Sigmoid colon (tissue), 7 donors: Measurements from ENCODE around the gene PTPRU. TPM values are rescaled to one million over a fixed set of nuclear protein-coding genes. Genes with fewer than 3 reads are reported as not detected.

ENCODE experiments used
- DNase-seq: peaks from one replicate; pipeline ENCODE4 v3.0.0-alpha.2; 2019
- H3K27ac ChIP-seq, 4 donors: fragments of 200-600 bp; sonication (generic); one replicate each; pipeline ENCODE4 v1.5.1; 2016 to 2019; ENCODE audit warnings: mild to moderate bottlenecking in 1 of 4
- H3K27me3 ChIP-seq, 3 donors: fragments of 200-600 bp; sonication (generic); one replicate each; pipeline ENCODE4 v1.5.1; 2019; ENCODE audit warnings: mild to moderate bottlenecking in 1 of 3
- H3K36me3 ChIP-seq, 4 donors: fragments of 200-600 bp; sonication (generic); one replicate each; pipeline ENCODE4 v1.5.1; 2016 to 2019
- H3K4me1 ChIP-seq, 4 donors: fragments of 200-600 bp; sonication (generic); one replicate each; pipeline ENCODE4 v1.5.1; 2017 to 2019
- H3K4me3 ChIP-seq, 4 donors: fragments of 200-600 bp; sonication (generic); one replicate each; pipeline ENCODE4 v1.5.1; 2017 to 2019; ENCODE audit warnings: mild to moderate bottlenecking in 2 of 4, moderate library complexity in 1 of 4
- H3K9me3 ChIP-seq, 4 donors: fragments of 200-600 bp in 3 of 4; sonication (generic) in 3 of 4; one replicate each; pipeline versions ENCODE4 v1.5.1 to v1.6.1; 2013 to 2019
- EP300 ChIP-seq, 4 donors: sonication (generic); formaldehyde crosslinking; IDR thresholded peaks; one replicate each; pipeline ENCODE4 v1.6.1; 2017; ENCODE audit warnings: antibody characterized with exemption in 4 of 4
- POLR2A ChIP-seq, 2 donors: fragments of 450-650 bp; IDR thresholded peaks; one replicate each; pipeline ENCODE4 v1.6.1; 2016; ENCODE audit warnings: antibody characterized with exemption in 2 of 2, mild to moderate bottlenecking in 2 of 2, moderate library complexity in 2 of 2
- POLR2AphosphoS5 ChIP-seq, 4 donors: sonication (generic); formaldehyde crosslinking; IDR thresholded peaks; one replicate each; pipeline ENCODE4 v1.6.1; 2017; ENCODE audit warnings: antibody characterized with exemption in 4 of 4
- WGBS, 2 donors: extraction: QIAGEN DNeasy Blood & Tissue Kit; methylation state at CpG; one replicate each; pipeline ENCODE4 v1.1.7; 2013; 5-methylcytosine and 5-hydroxymethylcytosine counted together
- intact Hi-C: fragments of 100-400 bp; cut with DNase I; formaldehyde crosslinking; loops from one replicate; pipeline ENCODE4 v1.15.1; 2023
- polyA plus RNA-seq, 3 donors: library from polyadenylated mRNA; stranded (reverse); fragments of 200-250 nt; gene quantifications; one replicate each; pipeline ENCODE4 v1.2.3, GENCODE V29; 2013
- total RNA-seq, 4 donors: library from RNA; depleted of rRNA; stranded (reverse); fragments of >200 nt; gene quantifications; one replicate each; pipeline ENCODE4 v1.1.0, GENCODE V29; 2016
- TF ChIP-seq, protein P1 (sequence below), 4 experiments: fragments of 450-650 bp in 3 of 4; fragments of 200-600 bp in 1 of 4; IDR thresholded peaks; one replicate each; pipeline ENCODE4 v1.5.1; 2016 to 2019; ENCODE audit warnings: antibody characterized with exemption in 4 of 4, mild to moderate bottlenecking in 3 of 4, moderate library complexity in 2 of 4
- donor health status: healthy with polysubstance abuse.
- donor health status: Bipolar disorder and iron deficiency.
- donor health status: healthy.

The PTPRU gene
- total and polyA plus RNA-seq, 7 donors = 0.92 to 35.7 (median 8.2) TPM

DNA sequence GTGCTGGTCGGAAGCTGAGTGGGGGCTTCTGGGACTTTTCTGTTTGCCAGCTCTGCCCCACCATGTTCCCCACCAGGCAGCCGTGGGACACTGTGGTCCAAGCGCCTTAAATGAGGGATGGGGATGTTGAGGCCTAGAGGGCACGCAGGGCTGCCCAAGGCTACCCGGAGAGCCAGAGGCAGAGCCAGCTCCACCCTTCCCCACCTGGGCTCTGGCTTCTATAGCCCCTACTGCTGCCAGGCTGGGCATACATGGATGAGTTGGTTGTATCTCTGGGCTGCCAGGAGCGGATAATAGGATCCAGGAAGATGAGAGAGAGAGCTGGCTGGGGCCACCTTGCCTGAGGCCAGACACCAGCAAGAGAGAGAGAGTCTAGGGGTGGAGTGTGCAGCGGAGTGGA lies 49.4 kb downstream of the PTPRU start:
- Histone ChIP-seq H3K27me3 (no peaks in the 10 kb centered on the region), H3K27ac (no peak overlapping the region), H3K4me3 (no peak overlapping the region), H3K9me3 (no peaks in the 10 kb centered on the region), H3K4me1 (peaks cover 0 to 22% (median 12%) of the 10 kb centered on the region in 4 donors), H3K36me3 (no peaks in the 10 kb centered on the region)
- TF ChIP-seq POLR2AphosphoS5 (IDR thresholded peaks at IDR 0.05) = no peak
- TF ChIP-seq, protein P1, sequence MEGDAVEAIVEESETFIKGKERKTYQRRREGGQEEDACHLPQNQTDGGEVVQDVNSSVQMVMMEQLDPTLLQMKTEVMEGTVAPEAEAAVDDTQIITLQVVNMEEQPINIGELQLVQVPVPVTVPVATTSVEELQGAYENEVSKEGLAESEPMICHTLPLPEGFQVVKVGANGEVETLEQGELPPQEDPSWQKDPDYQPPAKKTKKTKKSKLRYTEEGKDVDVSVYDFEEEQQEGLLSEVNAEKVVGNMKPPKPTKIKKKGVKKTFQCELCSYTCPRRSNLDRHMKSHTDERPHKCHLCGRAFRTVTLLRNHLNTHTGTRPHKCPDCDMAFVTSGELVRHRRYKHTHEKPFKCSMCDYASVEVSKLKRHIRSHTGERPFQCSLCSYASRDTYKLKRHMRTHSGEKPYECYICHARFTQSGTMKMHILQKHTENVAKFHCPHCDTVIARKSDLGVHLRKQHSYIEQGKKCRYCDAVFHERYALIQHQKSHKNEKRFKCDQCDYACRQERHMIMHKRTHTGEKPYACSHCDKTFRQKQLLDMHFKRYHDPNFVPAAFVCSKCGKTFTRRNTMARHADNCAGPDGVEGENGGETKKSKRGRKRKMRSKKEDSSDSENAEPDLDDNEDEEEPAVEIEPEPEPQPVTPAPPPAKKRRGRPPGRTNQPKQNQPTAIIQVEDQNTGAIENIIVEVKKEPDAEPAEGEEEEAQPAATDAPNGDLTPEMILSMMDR (IDR thresholded peaks at IDR 0.05) = no peak
- TF ChIP-seq POLR2A (IDR thresholded peaks at IDR 0.05) = no peak
- no peak for TF ChIP-seq EP300 (IDR thresholded peaks at IDR 0.05)
- intact Hi-C loops = no loop called here
- WGBS, 2 donors = 93 to 96% methylated on average over 7 of the region's 7 CpGs
- DNase-seq = peak; percentile 30

DNA sequence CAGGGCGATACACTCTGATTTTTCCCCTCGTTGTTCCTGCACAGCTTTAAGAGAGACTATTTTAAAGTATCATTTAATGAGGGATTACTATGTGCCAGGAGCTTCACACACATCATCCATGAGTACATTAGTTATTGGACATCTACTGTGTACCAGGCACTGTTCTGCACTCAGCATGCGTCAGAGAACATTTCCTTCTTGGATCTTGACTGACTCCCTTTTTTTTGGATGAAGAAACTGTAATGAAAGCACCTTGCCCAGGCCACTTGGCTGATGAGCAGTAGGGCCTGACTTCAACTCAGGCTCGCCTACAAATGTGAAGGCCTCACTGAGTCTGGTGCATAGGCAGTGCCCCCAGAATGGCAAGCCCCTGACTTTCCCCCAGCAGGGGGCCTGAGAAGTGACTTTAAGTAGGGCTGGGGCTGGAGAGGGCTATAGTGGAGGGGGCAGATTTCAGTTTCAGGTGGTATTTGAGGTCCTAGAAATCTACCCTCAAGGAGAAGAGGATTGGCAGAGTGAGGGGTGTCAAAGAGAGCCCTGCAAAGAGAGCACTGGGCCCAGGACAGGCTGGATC lies 50.0 kb downstream of the PTPRU start:
- TF ChIP-seq POLR2A (IDR thresholded peaks at IDR 0.05) = no peak
- TF ChIP-seq POLR2AphosphoS5 (IDR thresholded peaks at IDR 0.05) = no peak
- TF ChIP-seq EP300 (IDR thresholded peaks at IDR 0.05) = no peak
- TF ChIP-seq, protein P1 (IDR thresholded peaks at IDR 0.05) = no peak
- DNase-seq = peak; percentile 24
- Histone ChIP-seq H3K4me1 (peaks cover 0 to 26% (median 17%) of the 10 kb centered on the region in 4 donors), H3K27me3 (no peaks in the 10 kb centered on the region), H3K36me3 (no peaks in the 10 kb centered on the region), H3K27ac (no peak overlapping the region), H3K9me3 (no peaks in the 10 kb centered on the region), H3K4me3 (no peak overlapping the region)
- intact Hi-C loops = no loop called here
- WGBS, 2 donors = 92 to 94% methylated on average over 4 of the region's 4 CpGs

- no peak for TF ChIP-seq POLR2AphosphoS5 (IDR thresholded peaks at IDR 0.05)
- no peak for TF ChIP-seq POLR2A (IDR thresholded peaks at IDR 0.05)
- no peaks in the 10 kb centered on the region for H3K27me3 ChIP-seq
- no peaks in the 10 kb centered on the region for H3K36me3 ChIP-seq
- H3K9me3 ChIP-seq = no peaks in the 10 kb centered on the region
- 91 to 92% methylated on average over 11 of the region's 11 CpGs for WGBS, 2 donors
- no peak overlapping the region for H3K27ac ChIP-seq
- H3K4me3 ChIP-seq = no peak overlapping the region
- intact Hi-C loops = no loop called here
- peak; percentile 38 for DNase-seq
- peaks cover 0 to 23% (median 16%) of the 10 kb centered on the region in 4 donors for H3K4me1 ChIP-seq
Measured at GRCh38 chr1:29289493-29289892, 53.2 kb downstream of the PTPRU start.

GRCh38 chr1:29290414-29290985 lies 54.2 kb downstream of the PTPRU start:
- peak; percentile 42 for DNase-seq
- no peaks in the 10 kb centered on the region for H3K9me3 ChIP-seq
- H3K4me1 ChIP-seq = peaks cover 0 to 23% (median 16%) of the 10 kb centered on the region in 4 donors
- H3K36me3 ChIP-seq = no peaks in the 10 kb centered on the region
- TF ChIP-seq POLR2AphosphoS5 (IDR thresholded peaks at IDR 0.05) (no peak), EP300 (IDR thresholded peaks at IDR 0.05) (no peak), POLR2A (IDR thresholded peaks at IDR 0.05) (no peak)
- TF ChIP-seq, protein P1 (IDR thresholded peaks at IDR 0.05) = no peak
- 84 to 92% methylated on average over 12 of the region's 12 CpGs for whole genome bisulfite sequencing, 2 donors
- intact Hi-C loops = no loop called here
- H3K4me3 ChIP-seq = no peak overlapping the region
- no peaks in the 10 kb centered on the region for H3K27me3 ChIP-seq
- H3K27ac ChIP-seq = peak overlapping the region in 1 of 4 donors; percentile 31

DNA sequence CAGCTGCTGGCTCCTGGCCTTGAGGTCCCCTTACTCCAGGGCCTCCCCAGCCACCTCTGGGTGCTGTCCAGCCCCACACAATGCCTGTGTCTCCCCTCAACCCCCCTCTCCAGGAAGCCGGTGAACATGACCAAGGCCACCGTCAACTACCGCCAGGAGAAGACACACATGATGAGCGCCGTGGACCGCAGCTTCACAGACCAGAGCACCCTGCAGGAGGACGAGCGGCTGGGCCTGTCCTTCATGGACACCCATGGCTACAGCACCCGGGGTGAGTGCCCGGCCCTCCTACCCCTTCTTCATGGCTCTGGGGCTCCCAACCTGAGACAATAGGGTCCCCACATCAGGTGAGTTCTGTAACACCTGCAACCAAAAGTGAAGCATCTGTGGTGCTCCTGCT lies 55.4 kb downstream of the PTPRU start:
- intact Hi-C loops = no loop called here
- 96 to 97% methylated on average over 10 of the region's 10 CpGs for WGBS, 2 donors
- TF ChIP-seq POLR2A (IDR thresholded peaks at IDR 0.05) (no peak), POLR2AphosphoS5 (IDR thresholded peaks at IDR 0.05) (no peak), EP300 (IDR thresholded peaks at IDR 0.05) (no peak)
- TF ChIP-seq, protein P1 (IDR thresholded peaks at IDR 0.05) = no peak
- Histone ChIP-seq H3K36me3 (no peaks in the 10 kb centered on the region), H3K4me1 (peaks cover 0 to 23% (median 16%) of the 10 kb centered on the region in 4 donors), H3K4me3 (no peak overlapping the region), H3K27me3 (no peaks in the 10 kb centered on the region), H3K27ac (no peak overlapping the region), H3K9me3 (no peaks in the 10 kb centered on the region)
- DNase-seq = peak; percentile 42
